IMR-90 (cell line): ENCODE measurements around the gene SCARB1. TPM values are rescaled to one million over a fixed set of nuclear protein-coding genes. Genes with fewer than 3 reads are reported as not detected.

Experiments
- ATAC-seq: fragments of 200-7000 bp; cut with Tn5 transposase; 2 replicates; pipeline ENCODE4 v1.9.1; 2020; ENCODE audit warnings: low read depth, mild to moderate bottlenecking, moderate library complexity
- BruUV-seq: library from RNA; stranded (reverse); fragments of 400-500 nt; replicated peaks from 2 replicates; lab custom pipeline; 2021; lab: Mats Ljungman, UMichigan
- CTCF ChIA-PET: fragments of 300-600 bp; formaldehyde crosslinking; extraction: SDS; loops from one replicate; lab custom pipeline; 2021; ENCODE audit warnings: antibody characterized with exemption; lab: Yijun Ruan, JAX
- POLR2A ChIA-PET: fragments of 300-600 bp; sonication (Branson Sonifier 250); formaldehyde crosslinking; loops from one replicate; lab custom pipeline; 2022; ENCODE audit warnings: antibody characterized with exemption; ENCODE audit not compliant: unreplicated experiment; lab: Charles Lee
- DNase-seq: peaks from one replicate; pipeline ENCODE4 v3.0.0; 2013
- H2AFZ ChIP-seq: replicated peaks from 2 replicates; pipeline ENCODE3; 2013; ENCODE audit warnings: low read length, mild to moderate bottlenecking; ENCODE audit not compliant: poor library complexity
- H2AK5ac ChIP-seq: 2 replicates; pipeline ENCODE4 v1.6.1; 2013; ENCODE audit warnings: low read depth, low read length, inconsistent platforms
- H2AK9ac ChIP-seq: replicated peaks from 2 replicates; pipeline ENCODE3; 2013; ENCODE audit warnings: mild to moderate bottlenecking, low read depth, low read length, moderate library complexity; ENCODE audit not compliant: poor library complexity
- H2BK120ac ChIP-seq: 2 replicates; pipeline ENCODE4 v1.6.1; 2013; ENCODE audit warnings: low read depth, low read length, inconsistent platforms
- H2BK15ac ChIP-seq: 3 replicates; pipeline ENCODE4 v1.6.1; 2013; ENCODE audit warnings: low read depth, low read length, inconsistent platforms
- H2BK20ac ChIP-seq: 2 replicates; pipeline ENCODE4 v1.6.1; 2013; ENCODE audit warnings: low read depth, mild to moderate bottlenecking, inconsistent platforms, low read length, moderate library complexity
- H2BK5ac ChIP-seq: 2 replicates; pipeline ENCODE4 v1.6.1; 2013; ENCODE audit warnings: mild to moderate bottlenecking, low read depth, low read length, inconsistent platforms; ENCODE audit not compliant: poor library complexity, severe bottlenecking
- H3K14ac ChIP-seq: replicated peaks from 2 replicates; pipeline ENCODE4 v1.6.1; 2013; ENCODE audit warnings: low read depth, low read length, inconsistent platforms
- H3K18ac ChIP-seq: 2 replicates; pipeline ENCODE4 v1.6.1; 2013; ENCODE audit warnings: low read depth, low read length, control low read depth
- H3K23ac ChIP-seq: 2 replicates; pipeline ENCODE4 v1.6.1; 2013; ENCODE audit warnings: low read depth, low read length, inconsistent platforms
- H3K27ac ChIP-seq: 2 replicates; pipeline ENCODE4 v1.5.1; 2013; ENCODE audit warnings: mild to moderate bottlenecking, control low read depth, low read length; ENCODE audit not compliant: insufficient read depth
- H3K27me3 ChIP-seq: 2 replicates; pipeline ENCODE4 v1.6.1; 2013; ENCODE audit warnings: low read length; ENCODE audit not compliant: control insufficient read depth, insufficient read depth
- H3K36me3 ChIP-seq: 2 replicates; pipeline ENCODE4 v1.6.1; 2013; ENCODE audit warnings: low read length, mixed read lengths; ENCODE audit not compliant: control insufficient read depth, insufficient read depth
- H3K4ac ChIP-seq: 2 replicates; pipeline ENCODE4 v1.6.1; 2013; ENCODE audit warnings: low read depth, low read length, inconsistent platforms
- H3K4me1 ChIP-seq: 2 replicates; pipeline ENCODE4 v1.6.1; 2013; ENCODE audit warnings: low read length, mixed read lengths; ENCODE audit not compliant: control insufficient read depth, insufficient read depth
- H3K4me2 ChIP-seq: 2 replicates; pipeline ENCODE4 v1.6.1; 2013; ENCODE audit warnings: low read depth, mild to moderate bottlenecking, control low read depth, low read length, moderate library complexity
- H3K4me3 ChIP-seq: 2 replicates; pipeline ENCODE4 v1.5.1; 2013; ENCODE audit warnings: low read depth, mild to moderate bottlenecking, control low read depth, low read length, moderate library complexity; ENCODE audit not compliant: insufficient read depth
- H3K56ac ChIP-seq: 2 replicates; pipeline ENCODE4 v1.6.1; 2013; ENCODE audit warnings: low read length, inconsistent platforms; ENCODE audit not compliant: insufficient read depth; ENCODE audit errors: extremely low read depth
- H3K79me1 ChIP-seq, 2 experiments: 2 replicates each; pipeline ENCODE4 v1.6.1; 2013; ENCODE audit warnings: low read length in 2 of 2, inconsistent platforms in 1 of 2, low read depth in 1 of 2
- H3K9ac ChIP-seq: 2 replicates; pipeline ENCODE4 v1.6.1; 2013; ENCODE audit warnings: low read depth, low read length, control low read depth
- H3K9me1 ChIP-seq: 2 replicates; pipeline ENCODE4 v1.6.1; 2013; ENCODE audit warnings: low read length, inconsistent platforms; ENCODE audit not compliant: insufficient read depth
- H3K9me3 ChIP-seq: 2 replicates; pipeline ENCODE4 v1.6.1; 2013; ENCODE audit warnings: low read length; ENCODE audit not compliant: control insufficient read depth, insufficient read depth
- H4K20me1 ChIP-seq: 2 replicates; pipeline ENCODE4 v1.6.1; 2013; ENCODE audit warnings: low read length, inconsistent platforms; ENCODE audit not compliant: insufficient read depth
- H4K5ac ChIP-seq: 2 replicates; pipeline ENCODE4 v1.6.1; 2013; ENCODE audit warnings: mild to moderate bottlenecking, low read depth, low read length, control low read depth
- H4K8ac ChIP-seq, 2 experiments: 2 replicates each; pipeline ENCODE4 v1.6.1; 2013; ENCODE audit warnings: low read depth in 2 of 2, low read length in 2 of 2, control low read depth in 1 of 2, inconsistent platforms in 1 of 2
- H4K91ac ChIP-seq: 2 replicates; pipeline ENCODE4 v1.6.1; 2013; ENCODE audit warnings: low read depth, low read length, inconsistent platforms; ENCODE audit not compliant: insufficient read depth
- BHLHE40 ChIP-seq: fragments of 150-350 bp; IDR thresholded peaks from 2 replicates; pipeline ENCODE4 v1.6.1; 2016; ENCODE audit warnings: mild to moderate bottlenecking, low read depth, low read length
- CHD1 ChIP-seq: IDR thresholded peaks from 2 replicates; pipeline ENCODE4 v1.6.1; 2012; ENCODE audit warnings: low read depth, low read length, improper control_type of control experiment
- FOS ChIP-seq: fragments of 150-350 bp; IDR thresholded peaks from 2 replicates; pipeline ENCODE4 v1.6.1; 2016; ENCODE audit warnings: low read depth, low read length
- MAFK ChIP-seq: IDR thresholded peaks from 2 replicates; pipeline ENCODE4 v1.6.1; 2012; ENCODE audit warnings: low read depth, low read length, improper control_type of control experiment
- MAZ ChIP-seq: IDR thresholded peaks from 2 replicates; pipeline ENCODE4 v1.6.1; 2012; ENCODE audit warnings: low read depth, mild to moderate bottlenecking, low read length, improper control_type of control experiment, moderate library complexity, borderline replicate concordance
- MXI1 ChIP-seq: IDR thresholded peaks from 2 replicates; pipeline ENCODE4 v1.6.1; 2012; ENCODE audit warnings: low read depth, mild to moderate bottlenecking, low read length, moderate library complexity, borderline replicate concordance
- NFE2L2 ChIP-seq: fragments of 150-350 bp; IDR thresholded peaks from 2 replicates; pipeline ENCODE4 v1.6.1; 2016; ENCODE audit warnings: low read depth, mild to moderate bottlenecking, low read length
- RAD21 ChIP-seq: IDR thresholded peaks from 2 replicates; pipeline ENCODE4 v1.6.1; 2012; ENCODE audit warnings: low read length, improper control_type of control experiment
- RFX5 ChIP-seq: IDR thresholded peaks from 2 replicates; pipeline ENCODE4 v1.8.0; 2012; ENCODE audit warnings: low read depth, mild to moderate bottlenecking, low read length, moderate library complexity
- WGBS, 2 experiments: methylation state at CpG; one replicate each; pipeline versions ENCODE4 v1.1.5 to v1.1.7; 2013; ENCODE audit warnings: missing lambda C conversion rate in 2 of 2; ENCODE audit not compliant: insufficient read length in 1 of 2; ENCODE audit errors: extremely low coverage in 2 of 2; 5-methylcytosine and 5-hydroxymethylcytosine counted together
- dilution Hi-C: fragments of 300-500 bp; cut with HindIII; formaldehyde crosslinking; loops from one replicate; pipeline ENCODE4 v1.14.3; 2018; ENCODE audit warnings: low sequenced_read_pairs; ENCODE audit not compliant: unreplicated experiment
- in situ Hi-C: fragments of 300-500 bp; cut with MboI; formaldehyde crosslinking; loops from 3 replicates; pipeline ENCODE4 v1.14.3; 2019; ENCODE audit warnings: low sequenced_read_pairs, inconsistent platforms, mixed read lengths
- intact Hi-C: fragments of 100-400 bp; cut with micrococcal nuclease; formaldehyde crosslinking; loops from 2 replicates; pipeline ENCODE4 v1.10.0; 2022
- polyA plus RNA-seq, 3 experiments: library from polyadenylated mRNA; depleted of rRNA; stranded (reverse); fragments of >200 nt; gene quantifications; 2 replicates each; pipeline ENCODE4 v1.2.3, GENCODE V29; 2012; ENCODE audit warnings: low replicate concordance in 1 of 3
- total RNA-seq: library from RNA; depleted of rRNA; stranded (reverse); fragments of >200 nt; gene quantifications from 2 replicates; pipeline ENCODE4 v1.2.3, GENCODE V29; 2012
- TF ChIP-seq, protein P1 (sequence below): conservative IDR thresholded peaks from 2 replicates; pipeline ENCODE4 v1.5.1; 2012; ENCODE audit warnings: mild to moderate bottlenecking, low read depth, low read length, improper control_type of control experiment
- TF ChIP-seq, protein P2 (sequence below): fragments of 150-350 bp; IDR thresholded peaks from 2 replicates; pipeline ENCODE4 v1.6.1; 2016; ENCODE audit warnings: low read depth, mild to moderate bottlenecking, low read length, moderate library complexity, borderline replicate concordance

SCARB1 gene
- total and polyA plus RNA-seq, 2 of the 4 experiments (the other 2 are of a cell fraction): 3.0 to 24.8 TPM

DNA sequence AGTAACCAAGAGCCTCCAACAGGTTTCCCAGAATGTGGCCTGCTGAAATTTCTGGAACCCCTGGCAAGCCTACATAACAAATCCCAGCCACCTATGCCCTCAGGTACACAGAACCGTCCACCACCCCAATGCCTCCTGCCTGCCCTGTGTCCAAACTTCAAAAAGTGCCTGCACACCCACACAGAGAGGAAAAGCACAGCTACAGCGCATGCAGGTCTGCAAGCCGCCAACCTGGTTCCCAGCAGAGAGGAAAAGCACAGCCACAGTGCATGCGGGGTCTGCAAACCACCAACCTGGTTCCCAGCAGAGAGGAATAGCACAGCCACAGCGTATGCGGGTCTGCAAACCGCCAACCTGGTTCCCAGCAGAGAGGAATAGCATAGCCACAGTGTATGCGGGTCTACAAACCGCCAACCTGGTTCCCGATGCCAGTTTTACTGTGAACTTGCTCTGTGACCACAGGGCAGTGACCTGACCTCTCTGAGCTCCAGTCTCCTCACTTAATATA is 113.5 kb downstream of the SCARB1 start:
- no peaks in the 10 kb centered on the region for H4K20me1 ChIP-seq
- intact Hi-C loops: loop anchor here (5.0 kb wide), 1 partner anchor 383 kb away; no protein-coding TSS in a partner anchor
- 97% methylated on average over 4 of the region's 10 CpGs; no CpG with 5 or more reads in 1 of the 2 experiments for WGBS, 2 experiments
- TF ChIP-seq RAD21: no peak
- TF ChIP-seq MAFK: no peak
- no peak for TF ChIP-seq NFE2L2
- TF ChIP-seq MAZ: no peak
- TF ChIP-seq FOS: no peak
- TF ChIP-seq, protein P1, sequence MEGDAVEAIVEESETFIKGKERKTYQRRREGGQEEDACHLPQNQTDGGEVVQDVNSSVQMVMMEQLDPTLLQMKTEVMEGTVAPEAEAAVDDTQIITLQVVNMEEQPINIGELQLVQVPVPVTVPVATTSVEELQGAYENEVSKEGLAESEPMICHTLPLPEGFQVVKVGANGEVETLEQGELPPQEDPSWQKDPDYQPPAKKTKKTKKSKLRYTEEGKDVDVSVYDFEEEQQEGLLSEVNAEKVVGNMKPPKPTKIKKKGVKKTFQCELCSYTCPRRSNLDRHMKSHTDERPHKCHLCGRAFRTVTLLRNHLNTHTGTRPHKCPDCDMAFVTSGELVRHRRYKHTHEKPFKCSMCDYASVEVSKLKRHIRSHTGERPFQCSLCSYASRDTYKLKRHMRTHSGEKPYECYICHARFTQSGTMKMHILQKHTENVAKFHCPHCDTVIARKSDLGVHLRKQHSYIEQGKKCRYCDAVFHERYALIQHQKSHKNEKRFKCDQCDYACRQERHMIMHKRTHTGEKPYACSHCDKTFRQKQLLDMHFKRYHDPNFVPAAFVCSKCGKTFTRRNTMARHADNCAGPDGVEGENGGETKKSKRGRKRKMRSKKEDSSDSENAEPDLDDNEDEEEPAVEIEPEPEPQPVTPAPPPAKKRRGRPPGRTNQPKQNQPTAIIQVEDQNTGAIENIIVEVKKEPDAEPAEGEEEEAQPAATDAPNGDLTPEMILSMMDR: no peak
- no peak for TF ChIP-seq MXI1
- TF ChIP-seq BHLHE40: no peak
- TF ChIP-seq CHD1: no peak
- TF ChIP-seq, protein P2, sequence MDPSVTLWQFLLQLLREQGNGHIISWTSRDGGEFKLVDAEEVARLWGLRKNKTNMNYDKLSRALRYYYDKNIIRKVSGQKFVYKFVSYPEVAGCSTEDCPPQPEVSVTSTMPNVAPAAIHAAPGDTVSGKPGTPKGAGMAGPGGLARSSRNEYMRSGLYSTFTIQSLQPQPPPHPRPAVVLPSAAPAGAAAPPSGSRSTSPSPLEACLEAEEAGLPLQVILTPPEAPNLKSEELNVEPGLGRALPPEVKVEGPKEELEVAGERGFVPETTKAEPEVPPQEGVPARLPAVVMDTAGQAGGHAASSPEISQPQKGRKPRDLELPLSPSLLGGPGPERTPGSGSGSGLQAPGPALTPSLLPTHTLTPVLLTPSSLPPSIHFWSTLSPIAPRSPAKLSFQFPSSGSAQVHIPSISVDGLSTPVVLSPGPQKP: no peak
- TF ChIP-seq RFX5: no peak
- ATAC-seq (no peak), DNase-seq (no peak)
- no peak overlapping the region for H2AFZ ChIP-seq
- no peak overlapping the region for H4K8ac ChIP-seq
- no peak overlapping the region for H3K9ac ChIP-seq
- peaks cover 24% of the 10 kb centered on the region for H3K4me1 ChIP-seq
- peaks cover 7% of the 10 kb centered on the region for H3K9me3 ChIP-seq
- no peak overlapping the region for H4K91ac ChIP-seq
- peaks cover 9% of the 10 kb centered on the region for H3K9me1 ChIP-seq
- in situ Hi-C loops: no loop called here
- H3K4me2 ChIP-seq: no peak overlapping the region
- H3K18ac ChIP-seq: no peak overlapping the region
- H2BK20ac ChIP-seq: no peak overlapping the region
- H3K56ac ChIP-seq: no peak overlapping the region
- no peak overlapping the region for H3K23ac ChIP-seq
- H2AK5ac ChIP-seq: no peak overlapping the region
- H3K36me3 ChIP-seq: no peaks in the 10 kb centered on the region
- CTCF ChIA-PET: no interaction called here
- no peak overlapping the region for H3K27ac ChIP-seq
- BruUV-seq: no TSS peak
- H2AK9ac ChIP-seq: no peak overlapping the region
- no peak overlapping the region for H2BK15ac ChIP-seq
- no peak overlapping the region for H3K4ac ChIP-seq
- H3K4me3 ChIP-seq: no peak overlapping the region
- H3K79me1 ChIP-seq: no peaks in the 10 kb centered on the region
- H3K14ac ChIP-seq: no peak overlapping the region
- dilution Hi-C loops: no loop called here
- no peak overlapping the region for H2BK5ac ChIP-seq
- H4K5ac ChIP-seq: no peak overlapping the region
- POLR2A ChIA-PET: no interaction called here
- H2BK120ac ChIP-seq: no peak overlapping the region
- H3K27me3 ChIP-seq: no peaks in the 10 kb centered on the region
